Suprapubic skin (tissue), 4 donors: ENCODE data around the gene RPL27A. TPM values are rescaled to one million over a fixed set of nuclear protein-coding genes. Genes with fewer than 3 reads are reported as not detected.

Experiments
- DNase-seq, 2 donors: peaks; one replicate each; pipeline ENCODE4 v3.0.0-alpha.2; 2019; ENCODE audit warnings: low spot score in 2 of 2
- H3K27ac ChIP-seq: fragments of 200-600 bp; sonication (generic); one replicate; pipeline ENCODE4 v1.5.1; 2019
- H3K27me3 ChIP-seq: fragments of 200-600 bp; sonication (generic); one replicate; pipeline ENCODE4 v1.5.1; 2019
- H3K36me3 ChIP-seq: fragments of 200-600 bp; sonication (generic); one replicate; pipeline ENCODE4 v1.5.1; 2019
- H3K4me1 ChIP-seq: fragments of 200-600 bp; sonication (generic); one replicate; pipeline ENCODE4 v1.5.1; 2019
- H3K4me3 ChIP-seq: fragments of 200-600 bp; sonication (generic); one replicate; pipeline ENCODE4 v1.5.1; 2019; ENCODE audit warnings: mild to moderate bottlenecking
- H3K9me3 ChIP-seq: fragments of 200-600 bp; sonication (generic); one replicate; pipeline ENCODE4 v1.5.1; 2019
- CTCF ChIP-seq, 2 donors: fragments of 200-600 bp in 1 of 2; fragments of 450-650 bp in 1 of 2; sonication (generic) in 1 of 2; IDR thresholded peaks; one replicate each; pipeline ENCODE4 v1.5.1; 2016 to 2019; ENCODE audit warnings: antibody characterized with exemption in 2 of 2, mild to moderate bottlenecking in 1 of 2, moderate library complexity in 1 of 2
- EP300 ChIP-seq: sonication (generic); formaldehyde crosslinking; IDR thresholded peaks from one replicate; pipeline ENCODE4 v1.6.1; 2017; ENCODE audit warnings: antibody characterized with exemption
- POLR2A ChIP-seq, 2 donors: fragments of 450-650 bp; IDR thresholded peaks; one replicate each; pipeline ENCODE4 v1.6.1; 2017; ENCODE audit warnings: antibody characterized with exemption in 2 of 2, mild to moderate bottlenecking in 2 of 2, moderate library complexity in 2 of 2
- POLR2AphosphoS5 ChIP-seq, 3 donors: sonication (generic); formaldehyde crosslinking; IDR thresholded peaks; one replicate each; pipeline ENCODE4 v1.6.1; 2017; ENCODE audit warnings: antibody characterized with exemption in 3 of 3
- WGBS: methylation state at CpG from one replicate; pipeline ENCODE4 v1.1.5; 2018; 5-methylcytosine and 5-hydroxymethylcytosine counted together
- total RNA-seq, 4 donors: library from RNA; depleted of rRNA; stranded (reverse); fragments of >200 nt; gene quantifications; one replicate each; pipeline ENCODE4 v1.1.0, GENCODE V29; 2016

Gene RPL27A
- 1,000 to 10,000 TPM in 3 of 4 donors, 100 to 1,000 TPM in 1; 822 to 1,505 (median 1,124) TPM for total RNA-seq

GRCh38 chr11:8682303-8683114 is at the start of gene RPL27A, which contains the start of gene TRIM66:
TSS of gene RPL27A (plus strand) at chr11:8682792. CDS start at chr11:8682814, 22 bp downstream.
TSS of gene TRIM66 (minus strand) at chr11:8682665. CDS start at chr11:8672274, 10,391 bp downstream.
- Histone ChIP-seq H3K4me3 (peak within 1 kb of the TSS; percentile 88), H3K27ac (peak within 1 kb of the TSS; percentile 99), H3K27me3 (no peaks in the 10 kb centered on the region), H3K36me3 (peaks cover 51% of the 10 kb centered on the region), H3K4me1 (peaks cover 26% of the 10 kb centered on the region), H3K9me3 (no peaks in the 10 kb centered on the region)
- TF ChIP-seq EP300 (no peak), CTCF (IDR thresholded peaks at IDR 0.05) (no peak), POLR2A (IDR thresholded peaks at IDR 0.05) (peak; percentile 88 to 96), POLR2AphosphoS5 (IDR thresholded peaks at IDR 0.05) (peak; percentile 88 to 97 (median 93))
- DNase-seq, result peak; percentile 99
- WGBS, result under 1% methylated on average over 28 of the region's 67 CpGs

- no peak overlapping the region for H3K4me3 ChIP-seq
- no peaks in the 10 kb centered on the region for H3K4me1 ChIP-seq
- TF ChIP-seq EP300 (no peak), POLR2A (IDR thresholded peaks at IDR 0.05) (no peak), CTCF (IDR thresholded peaks at IDR 0.05) (no peak)
- peaks cover 60% of the 10 kb centered on the region for H3K36me3 ChIP-seq
- H3K27me3 ChIP-seq, result no peaks in the 10 kb centered on the region
- H3K27ac ChIP-seq, result no peak overlapping the region
- 95% methylated on average over 6 of the region's 6 CpGs for WGBS
- DNase-seq, result no peak
- no peaks in the 10 kb centered on the region for H3K9me3 ChIP-seq
Observed at GRCh38 chr11:8634498-8634897, 48.1 kb upstream of the RPL27A start.

- H3K4me1 ChIP-seq, result no peaks in the 10 kb centered on the region
- no peaks in the 10 kb centered on the region for H3K27me3 ChIP-seq
- TF ChIP-seq CTCF (IDR thresholded peaks at IDR 0.05) (no peak), POLR2A (IDR thresholded peaks at IDR 0.05) (no peak), POLR2AphosphoS5 (IDR thresholded peaks at IDR 0.05) (no peak)
- H3K36me3 ChIP-seq, result peaks cover 74% of the 10 kb centered on the region
- WGBS, result 98% methylated on average over 2 of the region's 2 CpGs
- DNase-seq, result no peak
- H3K9me3 ChIP-seq, result no peaks in the 10 kb centered on the region
- H3K27ac ChIP-seq, result no peak overlapping the region
- no peak overlapping the region for H3K4me3 ChIP-seq
Observed at GRCh38 chr11:8636127-8636526, 46.5 kb upstream of the RPL27A start.

GRCh38 chr11:8638300-8638699 is 44.3 kb upstream of the RPL27A start:
- Histone ChIP-seq H3K27me3 (no peaks in the 10 kb centered on the region), H3K4me3 (no peak overlapping the region), H3K9me3 (no peaks in the 10 kb centered on the region), H3K4me1 (no peaks in the 10 kb centered on the region), H3K27ac (no peak overlapping the region), H3K36me3 (peaks cover 95% of the 10 kb centered on the region)
- no peak for TF ChIP-seq POLR2A (IDR thresholded peaks at IDR 0.05)
- no peak for TF ChIP-seq POLR2AphosphoS5 (IDR thresholded peaks at IDR 0.05)
- TF ChIP-seq EP300, result no peak
- TF ChIP-seq CTCF (IDR thresholded peaks at IDR 0.05), result no peak
- 90% methylated on average over 5 of the region's 5 CpGs for WGBS
- no peak for DNase-seq

GRCh38 chr11:8639655-8640054 is 42.9 kb upstream of the RPL27A start:
- Histone ChIP-seq H3K27me3 (no peaks in the 10 kb centered on the region), H3K9me3 (no peaks in the 10 kb centered on the region), H3K36me3 (peaks cover 96% of the 10 kb centered on the region), H3K4me3 (no peak overlapping the region), H3K4me1 (no peaks in the 10 kb centered on the region), H3K27ac (no peak overlapping the region)
- 86% methylated on average over 3 of the region's 3 CpGs for WGBS
- no peak for DNase-seq
- TF ChIP-seq POLR2A (IDR thresholded peaks at IDR 0.05), result no peak
- no peak for TF ChIP-seq EP300
- no peak for TF ChIP-seq POLR2AphosphoS5 (IDR thresholded peaks at IDR 0.05)
- TF ChIP-seq CTCF (IDR thresholded peaks at IDR 0.05), result no peak
